GM18498 (cell line): ENCODE results near the gene EPS15.
"Not testable (repeated sequence)": the region's sequence is repeated elsewhere in the genome, so short reads cannot be mapped to it uniquely, and the experiment has no call there.

ENCODE experiments used
- ATAC-seq: cut with Tn5 transposase; IDR thresholded peaks from one replicate; pipeline ENCODE4 v1.9.1; 2021; ENCODE audit warnings: mild to moderate bottlenecking, moderate library complexity; ENCODE audit not compliant: unreplicated experiment

Gene EPS15

GRCh38 chr1:51543858-51544257 lies 24.8 kb upstream of the EPS15 start:
- no peak for ATAC-seq

- no peak for ATAC-seq
Measured at GRCh38 chr1:51542158-51542953, 23.3 kb upstream of the EPS15 start.

GRCh38 chr1:51541313-51542050 lies 22.4 kb upstream of the EPS15 start:
- ATAC-seq, result no peak

GRCh38 chr1:51537568-51537967 lies 18.5 kb upstream of the EPS15 start:
- no peak for ATAC-seq

GRCh38 chr1:51535006-51535592 lies 16.0 kb upstream of the EPS15 start:
- ATAC-seq, result no peak

GRCh38 chr1:51534447-51534846 lies 15.4 kb upstream of the EPS15 start:
- no peak for ATAC-seq

- ATAC-seq, result no peak
Measured at GRCh38 chr1:51532853-51533252, 13.8 kb upstream of the EPS15 start.

GRCh38 chr1:51530447-51530846 lies 11.4 kb upstream of the EPS15 start:
- not testable (repeated sequence) for ATAC-seq

GRCh38 chr1:51527144-51527543 lies 8.1 kb upstream of the EPS15 start:
- no peak for ATAC-seq

GRCh38 chr1:51526248-51526647 lies 7.2 kb upstream of the EPS15 start:
- ATAC-seq, result no peak

- ATAC-seq, result no peak
Measured at GRCh38 chr1:51525295-51525694, 6.2 kb upstream of the EPS15 start.

GRCh38 chr1:51524817-51525216 lies 5.8 kb upstream of the EPS15 start:
- ATAC-seq, result no peak

- no peak for ATAC-seq
Measured at GRCh38 chr1:51523931-51524330, 4.9 kb upstream of the EPS15 start.

- ATAC-seq, result no peak
Measured at GRCh38 chr1:51520700-51521248, 1.7 kb upstream of the EPS15 start.

- ATAC-seq, result no peak
Measured at GRCh38 chr1:51519865-51520699, 1.0 kb upstream of the EPS15 start.

- peak; percentile 44 for ATAC-seq
Measured at GRCh38 chr1:51518586-51519047, 449 bp downstream of the EPS15 start.

GRCh38 chr1:51518033-51518585 lies 957 bp downstream of the EPS15 start:
- ATAC-seq, result peak; percentile 36

- ATAC-seq, result no peak
Measured at GRCh38 chr1:51517361-51518032, 1.6 kb downstream of the EPS15 start.

- ATAC-seq, result no peak
Measured at GRCh38 chr1:51516649-51517158, 2.4 kb downstream of the EPS15 start.
